WTC11 (cell line): Measurements from ENCODE around the gene NEDD4L. TPM values are rescaled to one million over a fixed set of nuclear protein-coding genes. Genes with fewer than 3 reads are reported as not detected.

Experiments
- ATAC-seq: fragments of 200-7000 bp; cut with Tn5 transposase; 2 replicates; pipeline ENCODE4 v1.10.0; 2021; ENCODE audit warnings: mild to moderate bottlenecking, moderate library complexity
- Bru-seq: library from RNA; stranded (reverse); fragments of 400-500 nt; gene quantifications from one replicate; lab custom pipeline; 2021; lab: Mats Ljungman, UMichigan
- CTCF ChIA-PET: fragments of 300-600 bp; sonication (Branson Sonifier 250); formaldehyde crosslinking; loops from one replicate; lab custom pipeline; 2021; ENCODE audit warnings: antibody characterized with exemption; lab: Charles Lee
- POLR2A ChIA-PET: fragments of 350-600 bp; sonication (Branson Sonifier 250); formaldehyde crosslinking; loops from one replicate; lab custom pipeline; 2021; ENCODE audit warnings: antibody characterized with exemption; lab: Charles Lee
- DNase-seq: peaks from one replicate; pipeline ENCODE4 v3.0.0; 2021; ENCODE audit warnings: low spot score
- H3K27ac Mint-ChIP-seq: 2 replicates; pipeline ENCODE4 v1.8.0; 2021; ENCODE audit warnings: mixed read lengths
- H3K27me3 Mint-ChIP-seq: 2 replicates; pipeline ENCODE4 v1.8.0; 2021; ENCODE audit warnings: low read depth, mild to moderate bottlenecking, moderate library complexity, mixed read lengths
- H3K36me3 Mint-ChIP-seq: 2 replicates; pipeline ENCODE4 v1.8.0; 2021; ENCODE audit warnings: mixed read lengths
- H3K4me1 Mint-ChIP-seq: 2 replicates; pipeline ENCODE4 v1.8.0; 2022; ENCODE audit warnings: mixed read lengths
- H3K4me3 Mint-ChIP-seq: 2 replicates; pipeline ENCODE4 v1.8.0; 2021; ENCODE audit warnings: mild to moderate bottlenecking, moderate library complexity, mixed read lengths
- H3K9me3 Mint-ChIP-seq: 2 replicates; pipeline ENCODE4 v1.8.0; 2021; ENCODE audit warnings: mixed read lengths
- FOXK1 ChIP-seq: sonication (generic); formaldehyde crosslinking; IDR thresholded peaks from 2 replicates; pipeline ENCODE4 v1.8.0; 2022; ENCODE audit warnings: mild to moderate bottlenecking, moderate library complexity, missing genetic modification reagents
- GABPB1 ChIP-seq: sonication (generic); formaldehyde crosslinking; IDR thresholded peaks from 2 replicates; pipeline ENCODE4 v1.8.1; 2023; ENCODE audit warnings: mild to moderate bottlenecking, missing genetic modification reagents
- HMGA2 ChIP-seq: fragments of 250-450 bp; sonication (Bioruptor Pico); IDR thresholded peaks from 2 replicates; pipeline ENCODE4 v1.4.0; 2021; ENCODE audit warnings: mild to moderate bottlenecking, moderate library complexity
- RELA ChIP-seq: sonication (generic); formaldehyde crosslinking; IDR thresholded peaks from 2 replicates; pipeline ENCODE4 v1.8.1; 2022; ENCODE audit warnings: missing genetic modification reagents, mild to moderate bottlenecking, borderline replicate concordance
- SMAD3 ChIP-seq: sonication (generic); formaldehyde crosslinking; IDR thresholded peaks from 2 replicates; pipeline ENCODE4 v1.8.0; 2022; ENCODE audit warnings: missing genetic modification reagents, mild to moderate bottlenecking, borderline replicate concordance
- SP1 ChIP-seq: sonication (generic); formaldehyde crosslinking; conservative IDR thresholded peaks from 2 replicates; pipeline ENCODE4 v1.8.1; 2022; ENCODE audit warnings: missing genetic modification reagents
- ZNF219 ChIP-seq: sonication (generic); formaldehyde crosslinking; IDR thresholded peaks from 2 replicates; pipeline ENCODE4 v1.8.0; 2023; ENCODE audit warnings: missing genetic modification reagents, mild to moderate bottlenecking, borderline replicate concordance
- ZNF263 ChIP-seq: sonication (generic); formaldehyde crosslinking; IDR thresholded peaks from 2 replicates; pipeline ENCODE4 v1.8.1; 2022; ENCODE audit warnings: low read depth, mild to moderate bottlenecking, moderate library complexity, missing genetic modification reagents
- ZNF317 ChIP-seq: sonication (generic); formaldehyde crosslinking; IDR thresholded peaks from 2 replicates; pipeline ENCODE4 v1.8.1; 2023; ENCODE audit warnings: low read depth, mild to moderate bottlenecking, moderate library complexity, missing genetic modification reagents, borderline replicate concordance
- ZNF423 ChIP-seq: fragments of 250-450 bp; sonication (Bioruptor Pico); IDR thresholded peaks from 2 replicates; pipeline ENCODE4 v2.1.2; 2022; ENCODE audit warnings: mild to moderate bottlenecking, moderate library complexity
- long read RNA-seq, 3 experiments: library from RNA in 1 of 3; library from capped mRNA in 1 of 3; library from polyadenylated mRNA in 1 of 3; unstranded in 2 of 3; stranded (forward) in 1 of 3; transcript quantifications; one replicate each; pipeline ENCODE4 v2.0.0, GENCODE V29; 2021
- total RNA-seq: library from RNA; stranded (reverse); gene quantifications from 3 replicates; pipeline ENCODE4 v1.2.3, GENCODE V29; 2021
- TF ChIP-seq, protein P1 (sequence below): sonication (generic); formaldehyde crosslinking; IDR thresholded peaks from 2 replicates; pipeline ENCODE4 v1.8.1; 2023; ENCODE audit warnings: mild to moderate bottlenecking, missing genetic modification reagents, moderate library complexity
- TF ChIP-seq, protein P2 (sequence below): sonication (generic); formaldehyde crosslinking; IDR thresholded peaks from 2 replicates; pipeline ENCODE4 v1.8.1; 2022; ENCODE audit warnings: low read depth, missing genetic modification reagents, borderline replicate concordance
- TF ChIP-seq, protein P3 (sequence below): fragments of 250-450 bp; sonication (Bioruptor Pico); IDR thresholded peaks from 2 replicates; pipeline ENCODE4 v2.1.2; 2022; ENCODE audit warnings: mild to moderate bottlenecking, moderate library complexity
- TF ChIP-seq, protein P4 (sequence below): sonication (generic); formaldehyde crosslinking; IDR thresholded peaks from 2 replicates; pipeline ENCODE4 v1.8.0; 2023; ENCODE audit warnings: missing genetic modification reagents, mild to moderate bottlenecking, borderline replicate concordance
- TF ChIP-seq, protein P5 (sequence below): fragments of 200-600 bp; IDR thresholded peaks from 2 replicates; pipeline ENCODE4 v1.8.0; 2022; ENCODE audit warnings: antibody characterized with exemption
- TF ChIP-seq, protein P6 (sequence below): sonication (generic); formaldehyde crosslinking; IDR thresholded peaks from 2 replicates; pipeline ENCODE4 v1.8.0; 2023; ENCODE audit warnings: mild to moderate bottlenecking, missing genetic modification reagents
- TF ChIP-seq, protein P7 (sequence below): sonication (generic); formaldehyde crosslinking; IDR thresholded peaks from 2 replicates; pipeline ENCODE4 v1.8.1; 2023; ENCODE audit warnings: mild to moderate bottlenecking, moderate library complexity, missing genetic modification reagents

The NEDD4L gene
- total RNA-seq (60.9 to 88.0 TPM (median 69.3 TPM) in 3 replicates), Bru-seq, nascent RNA (percentile 77 among the genes with signal in this experiment)
- long read RNA-seq, experiment 1, full-length matches to known transcripts, result 144 of 231 reads
- long read RNA-seq, experiment 1, partial matches to known transcripts, result 25 of 231 reads
- long read RNA-seq, experiment 1, other reads (novel, unspliced or antisense), result 62 of 231 reads
- long read RNA-seq, experiment 2, full-length matches to known transcripts, result 14 of 59 reads
- long read RNA-seq, experiment 2, partial matches to known transcripts, result 16 of 59 reads
- long read RNA-seq, experiment 2, other reads (novel, unspliced or antisense), result 29 of 59 reads
- long read RNA-seq, experiment 3, partial matches to known transcripts, result 3 of 7 reads
- long read RNA-seq, experiment 3, other reads (novel, unspliced or antisense), result 4 of 7 reads

DNA sequence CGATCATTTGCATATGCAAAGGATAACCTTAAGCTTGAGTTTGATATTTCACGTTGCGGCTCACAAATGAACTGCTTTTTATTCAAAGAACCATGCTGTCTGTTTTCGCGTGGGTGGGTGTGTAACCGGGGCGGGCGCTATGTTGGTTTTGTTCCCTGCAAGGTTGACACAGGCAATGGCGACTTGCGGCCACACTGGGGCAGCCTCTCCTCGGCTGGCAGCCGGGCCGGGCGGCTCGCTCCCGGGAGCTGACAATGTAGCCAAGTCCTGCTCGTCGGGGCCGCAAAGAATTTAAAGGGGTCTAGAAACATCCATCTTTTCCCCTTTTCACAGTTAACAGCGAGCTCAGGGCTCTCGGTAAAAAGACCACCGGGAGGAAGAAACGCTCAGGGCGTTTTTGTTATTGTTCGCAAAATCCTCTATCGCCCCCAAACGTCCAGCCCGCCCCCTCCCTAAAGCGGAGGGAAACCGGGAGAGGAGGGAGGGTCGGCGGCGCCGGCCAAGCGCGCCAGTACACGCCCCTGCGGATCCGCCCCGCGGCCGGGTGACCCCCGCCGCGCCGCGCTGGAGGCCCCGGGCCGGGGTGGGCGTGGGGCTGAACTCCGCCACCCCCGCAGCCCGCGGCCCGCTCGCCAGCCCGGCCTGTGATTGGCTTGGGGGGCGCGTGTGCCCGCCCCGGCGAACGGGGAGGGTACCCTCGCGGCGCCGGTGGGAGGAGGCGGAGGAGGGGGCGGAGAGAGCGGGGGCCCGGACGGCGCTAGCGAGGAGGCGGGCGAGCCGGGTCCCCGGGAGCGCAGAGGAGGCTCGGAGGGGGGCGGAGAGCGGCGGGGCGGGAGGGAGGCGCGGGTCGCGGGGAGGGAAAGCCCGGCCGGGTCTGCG, at the start of gene NEDD4L:
Gene NEDD4L (plus strand): TSS at position 736 of the 879 bp plus-strand sequence. CDS start 435 bp downstream, outside the sequence.
- ChIA-PET CTCF (interaction anchor here (0.6 to 2.1 kb wide), 47 partner anchors 9 to 451 kb away, joined by 3 to 90 read pairs (median 5); no protein-coding TSS in a partner anchor), POLR2A (interaction anchor here (0.8 to 1.7 kb wide), 2 partner anchors 8 to 78 kb away, joined by 3 to 7 read pairs; no protein-coding TSS in a partner anchor)
- ATAC-seq (peak; percentile 68), DNase-seq (peak; percentile 83)
- no peaks in the 10 kb centered on the region for H3K9me3 Mint-ChIP-seq
- H3K4me3 Mint-ChIP-seq, result peak within 1 kb of the TSS; percentile 98
- peak within 1 kb of the TSS; percentile 97 for H3K27ac Mint-ChIP-seq
- peaks cover 28% of the 10 kb centered on the region for H3K4me1 Mint-ChIP-seq
- H3K27me3 Mint-ChIP-seq, result peaks cover 9% of the 10 kb centered on the region
- H3K36me3 Mint-ChIP-seq, result no peaks in the 10 kb centered on the region
- no peak for TF ChIP-seq FOXK1 (CRISPR knock-in tag)
- no peak for TF ChIP-seq ZNF219 (CRISPR knock-in tag)
- no peak for TF ChIP-seq SMAD3 (CRISPR knock-in tag)
- TF ChIP-seq ZNF317, result no peak
- peak; percentile 38; the same call in 1 of the 2 replicates for TF ChIP-seq GABPB1 (CRISPR knock-in tag)
- TF ChIP-seq, protein P1, sequence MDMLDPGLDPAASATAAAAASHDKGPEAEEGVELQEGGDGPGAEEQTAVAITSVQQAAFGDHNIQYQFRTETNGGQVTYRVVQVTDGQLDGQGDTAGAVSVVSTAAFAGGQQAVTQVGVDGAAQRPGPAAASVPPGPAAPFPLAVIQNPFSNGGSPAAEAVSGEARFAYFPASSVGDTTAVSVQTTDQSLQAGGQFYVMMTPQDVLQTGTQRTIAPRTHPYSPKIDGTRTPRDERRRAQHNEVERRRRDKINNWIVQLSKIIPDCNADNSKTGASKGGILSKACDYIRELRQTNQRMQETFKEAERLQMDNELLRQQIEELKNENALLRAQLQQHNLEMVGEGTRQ (CRISPR knock-in tag), result peak; percentile 29; the same call in 1 of the 2 replicates
- peak; percentile 66; the same call in 1 of the 2 replicates for TF ChIP-seq SP1
- TF ChIP-seq, protein P2, sequence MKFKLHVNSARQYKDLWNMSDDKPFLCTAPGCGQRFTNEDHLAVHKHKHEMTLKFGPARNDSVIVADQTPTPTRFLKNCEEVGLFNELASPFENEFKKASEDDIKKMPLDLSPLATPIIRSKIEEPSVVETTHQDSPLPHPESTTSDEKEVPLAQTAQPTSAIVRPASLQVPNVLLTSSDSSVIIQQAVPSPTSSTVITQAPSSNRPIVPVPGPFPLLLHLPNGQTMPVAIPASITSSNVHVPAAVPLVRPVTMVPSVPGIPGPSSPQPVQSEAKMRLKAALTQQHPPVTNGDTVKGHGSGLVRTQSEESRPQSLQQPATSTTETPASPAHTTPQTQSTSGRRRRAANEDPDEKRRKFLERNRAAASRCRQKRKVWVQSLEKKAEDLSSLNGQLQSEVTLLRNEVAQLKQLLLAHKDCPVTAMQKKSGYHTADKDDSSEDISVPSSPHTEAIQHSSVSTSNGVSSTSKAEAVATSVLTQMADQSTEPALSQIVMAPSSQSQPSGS (CRISPR knock-in tag), result no peak
- TF ChIP-seq, protein P3, sequence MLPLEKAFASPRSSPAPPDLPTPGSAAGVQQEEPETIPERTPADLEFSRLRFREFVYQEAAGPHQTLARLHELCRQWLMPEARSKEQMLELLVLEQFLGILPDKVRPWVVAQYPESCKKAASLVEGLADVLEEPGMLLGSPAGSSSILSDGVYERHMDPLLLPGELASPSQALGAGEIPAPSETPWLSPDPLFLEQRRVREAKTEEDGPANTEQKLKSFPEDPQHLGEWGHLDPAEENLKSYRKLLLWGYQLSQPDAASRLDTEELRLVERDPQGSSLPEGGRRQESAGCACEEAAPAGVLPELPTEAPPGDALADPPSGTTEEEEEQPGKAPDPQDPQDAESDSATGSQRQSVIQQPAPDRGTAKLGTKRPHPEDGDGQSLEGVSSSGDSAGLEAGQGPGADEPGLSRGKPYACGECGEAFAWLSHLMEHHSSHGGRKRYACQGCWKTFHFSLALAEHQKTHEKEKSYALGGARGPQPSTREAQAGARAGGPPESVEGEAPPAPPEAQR (CRISPR knock-in tag), result no peak
- TF ChIP-seq, protein P4, sequence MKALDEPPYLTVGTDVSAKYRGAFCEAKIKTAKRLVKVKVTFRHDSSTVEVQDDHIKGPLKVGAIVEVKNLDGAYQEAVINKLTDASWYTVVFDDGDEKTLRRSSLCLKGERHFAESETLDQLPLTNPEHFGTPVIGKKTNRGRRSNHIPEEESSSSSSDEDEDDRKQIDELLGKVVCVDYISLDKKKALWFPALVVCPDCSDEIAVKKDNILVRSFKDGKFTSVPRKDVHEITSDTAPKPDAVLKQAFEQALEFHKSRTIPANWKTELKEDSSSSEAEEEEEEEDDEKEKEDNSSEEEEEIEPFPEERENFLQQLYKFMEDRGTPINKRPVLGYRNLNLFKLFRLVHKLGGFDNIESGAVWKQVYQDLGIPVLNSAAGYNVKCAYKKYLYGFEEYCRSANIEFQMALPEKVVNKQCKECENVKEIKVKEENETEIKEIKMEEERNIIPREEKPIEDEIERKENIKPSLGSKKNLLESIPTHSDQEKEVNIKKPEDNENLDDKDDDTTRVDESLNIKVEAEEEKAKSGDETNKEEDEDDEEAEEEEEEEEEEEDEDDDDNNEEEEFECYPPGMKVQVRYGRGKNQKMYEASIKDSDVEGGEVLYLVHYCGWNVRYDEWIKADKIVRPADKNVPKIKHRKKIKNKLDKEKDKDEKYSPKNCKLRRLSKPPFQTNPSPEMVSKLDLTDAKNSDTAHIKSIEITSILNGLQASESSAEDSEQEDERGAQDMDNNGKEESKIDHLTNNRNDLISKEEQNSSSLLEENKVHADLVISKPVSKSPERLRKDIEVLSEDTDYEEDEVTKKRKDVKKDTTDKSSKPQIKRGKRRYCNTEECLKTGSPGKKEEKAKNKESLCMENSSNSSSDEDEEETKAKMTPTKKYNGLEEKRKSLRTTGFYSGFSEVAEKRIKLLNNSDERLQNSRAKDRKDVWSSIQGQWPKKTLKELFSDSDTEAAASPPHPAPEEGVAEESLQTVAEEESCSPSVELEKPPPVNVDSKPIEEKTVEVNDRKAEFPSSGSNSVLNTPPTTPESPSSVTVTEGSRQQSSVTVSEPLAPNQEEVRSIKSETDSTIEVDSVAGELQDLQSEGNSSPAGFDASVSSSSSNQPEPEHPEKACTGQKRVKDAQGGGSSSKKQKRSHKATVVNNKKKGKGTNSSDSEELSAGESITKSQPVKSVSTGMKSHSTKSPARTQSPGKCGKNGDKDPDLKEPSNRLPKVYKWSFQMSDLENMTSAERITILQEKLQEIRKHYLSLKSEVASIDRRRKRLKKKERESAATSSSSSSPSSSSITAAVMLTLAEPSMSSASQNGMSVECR, result no peak
- TF ChIP-seq RELA (CRISPR knock-in tag), result no peak
- TF ChIP-seq, protein P5, sequence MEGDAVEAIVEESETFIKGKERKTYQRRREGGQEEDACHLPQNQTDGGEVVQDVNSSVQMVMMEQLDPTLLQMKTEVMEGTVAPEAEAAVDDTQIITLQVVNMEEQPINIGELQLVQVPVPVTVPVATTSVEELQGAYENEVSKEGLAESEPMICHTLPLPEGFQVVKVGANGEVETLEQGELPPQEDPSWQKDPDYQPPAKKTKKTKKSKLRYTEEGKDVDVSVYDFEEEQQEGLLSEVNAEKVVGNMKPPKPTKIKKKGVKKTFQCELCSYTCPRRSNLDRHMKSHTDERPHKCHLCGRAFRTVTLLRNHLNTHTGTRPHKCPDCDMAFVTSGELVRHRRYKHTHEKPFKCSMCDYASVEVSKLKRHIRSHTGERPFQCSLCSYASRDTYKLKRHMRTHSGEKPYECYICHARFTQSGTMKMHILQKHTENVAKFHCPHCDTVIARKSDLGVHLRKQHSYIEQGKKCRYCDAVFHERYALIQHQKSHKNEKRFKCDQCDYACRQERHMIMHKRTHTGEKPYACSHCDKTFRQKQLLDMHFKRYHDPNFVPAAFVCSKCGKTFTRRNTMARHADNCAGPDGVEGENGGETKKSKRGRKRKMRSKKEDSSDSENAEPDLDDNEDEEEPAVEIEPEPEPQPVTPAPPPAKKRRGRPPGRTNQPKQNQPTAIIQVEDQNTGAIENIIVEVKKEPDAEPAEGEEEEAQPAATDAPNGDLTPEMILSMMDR, result peak; percentile 32; the same call in 1 of the 2 replicates
- TF ChIP-seq ZNF423, result peak; percentile 12; the same call in 1 of the 2 replicates
- no peak for TF ChIP-seq ZNF263 (CRISPR knock-in tag)
- TF ChIP-seq, protein P6, sequence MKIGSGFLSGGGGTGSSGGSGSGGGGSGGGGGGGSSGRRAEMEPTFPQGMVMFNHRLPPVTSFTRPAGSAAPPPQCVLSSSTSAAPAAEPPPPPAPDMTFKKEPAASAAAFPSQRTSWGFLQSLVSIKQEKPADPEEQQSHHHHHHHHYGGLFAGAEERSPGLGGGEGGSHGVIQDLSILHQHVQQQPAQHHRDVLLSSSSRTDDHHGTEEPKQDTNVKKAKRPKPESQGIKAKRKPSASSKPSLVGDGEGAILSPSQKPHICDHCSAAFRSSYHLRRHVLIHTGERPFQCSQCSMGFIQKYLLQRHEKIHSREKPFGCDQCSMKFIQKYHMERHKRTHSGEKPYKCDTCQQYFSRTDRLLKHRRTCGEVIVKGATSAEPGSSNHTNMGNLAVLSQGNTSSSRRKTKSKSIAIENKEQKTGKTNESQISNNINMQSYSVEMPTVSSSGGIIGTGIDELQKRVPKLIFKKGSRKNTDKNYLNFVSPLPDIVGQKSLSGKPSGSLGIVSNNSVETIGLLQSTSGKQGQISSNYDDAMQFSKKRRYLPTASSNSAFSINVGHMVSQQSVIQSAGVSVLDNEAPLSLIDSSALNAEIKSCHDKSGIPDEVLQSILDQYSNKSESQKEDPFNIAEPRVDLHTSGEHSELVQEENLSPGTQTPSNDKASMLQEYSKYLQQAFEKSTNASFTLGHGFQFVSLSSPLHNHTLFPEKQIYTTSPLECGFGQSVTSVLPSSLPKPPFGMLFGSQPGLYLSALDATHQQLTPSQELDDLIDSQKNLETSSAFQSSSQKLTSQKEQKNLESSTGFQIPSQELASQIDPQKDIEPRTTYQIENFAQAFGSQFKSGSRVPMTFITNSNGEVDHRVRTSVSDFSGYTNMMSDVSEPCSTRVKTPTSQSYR (CRISPR knock-in tag), result no peak
- no peak for TF ChIP-seq HMGA2
- TF ChIP-seq, protein P7, sequence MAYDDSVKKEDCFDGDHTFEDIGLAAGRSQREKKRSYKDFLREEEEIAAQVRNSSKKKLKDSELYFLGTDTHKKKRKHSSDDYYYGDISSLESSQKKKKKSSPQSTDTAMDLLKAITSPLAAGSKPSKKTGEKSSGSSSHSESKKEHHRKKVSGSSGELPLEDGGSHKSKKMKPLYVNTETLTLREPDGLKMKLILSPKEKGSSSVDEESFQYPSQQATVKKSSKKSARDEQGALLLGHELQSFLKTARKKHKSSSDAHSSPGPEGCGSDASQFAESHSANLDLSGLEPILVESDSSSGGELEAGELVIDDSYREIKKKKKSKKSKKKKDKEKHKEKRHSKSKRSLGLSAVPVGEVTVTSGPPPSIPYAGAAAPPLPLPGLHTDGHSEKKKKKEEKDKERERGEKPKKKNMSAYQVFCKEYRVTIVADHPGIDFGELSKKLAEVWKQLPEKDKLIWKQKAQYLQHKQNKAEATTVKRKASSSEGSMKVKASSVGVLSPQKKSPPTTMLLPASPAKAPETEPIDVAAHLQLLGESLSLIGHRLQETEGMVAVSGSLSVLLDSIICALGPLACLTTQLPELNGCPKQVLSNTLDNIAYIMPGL (CRISPR knock-in tag), result no peak
